WTC11 (cell line): Measurements from ENCODE around the gene TNRC6A.

Experiments used
- CTCF ChIP-seq: fragments of 200-600 bp; IDR thresholded peaks from 2 replicates; pipeline ENCODE4 v1.8.0; 2022; ENCODE audit warnings: antibody characterized with exemption
- MYBL2 ChIP-seq: sonication (generic); formaldehyde crosslinking; IDR thresholded peaks from 2 replicates; pipeline ENCODE4 v1.8.1; 2023; ENCODE audit warnings: mild to moderate bottlenecking, moderate library complexity, missing genetic modification reagents

GRCh38 chr16:24681793-24682192, 47.7 kb upstream of the TNRC6A start:
- TF ChIP-seq CTCF (no peak), MYBL2 (CRISPR knock-in tag) (no peak)
